Measurements from ENCODE around the gene CCL20. TPM values are rescaled to one million over a fixed set of nuclear protein-coding genes. Genes with fewer than 3 reads are reported as not detected.

The CCL20 gene
- total RNA-seq, 1 donor from 2014 or later: not detected

GRCh38 chr2:227815066-227815465 lies 1.4 kb downstream of the CCL20 start:
- Mint-ChIP-seq H3K4me3 (no peak overlapping the region), H3K27ac (no peak overlapping the region), H3K36me3 (ENCODE audit: low read depth) (no peaks in the 10 kb centered on the region), H3K9me3 (no peaks in the 10 kb centered on the region), H3K27me3 (peaks cover 19% of the 10 kb centered on the region), H3K4me1 (no peaks in the 10 kb centered on the region)
- ATAC-seq (ENCODE audit: low read depth) (no peak), DNase-seq (no peak)
- intact Hi-C loops (cut with micrococcal nuclease): no loop called here
- TF ChIP-seq, protein P1, sequence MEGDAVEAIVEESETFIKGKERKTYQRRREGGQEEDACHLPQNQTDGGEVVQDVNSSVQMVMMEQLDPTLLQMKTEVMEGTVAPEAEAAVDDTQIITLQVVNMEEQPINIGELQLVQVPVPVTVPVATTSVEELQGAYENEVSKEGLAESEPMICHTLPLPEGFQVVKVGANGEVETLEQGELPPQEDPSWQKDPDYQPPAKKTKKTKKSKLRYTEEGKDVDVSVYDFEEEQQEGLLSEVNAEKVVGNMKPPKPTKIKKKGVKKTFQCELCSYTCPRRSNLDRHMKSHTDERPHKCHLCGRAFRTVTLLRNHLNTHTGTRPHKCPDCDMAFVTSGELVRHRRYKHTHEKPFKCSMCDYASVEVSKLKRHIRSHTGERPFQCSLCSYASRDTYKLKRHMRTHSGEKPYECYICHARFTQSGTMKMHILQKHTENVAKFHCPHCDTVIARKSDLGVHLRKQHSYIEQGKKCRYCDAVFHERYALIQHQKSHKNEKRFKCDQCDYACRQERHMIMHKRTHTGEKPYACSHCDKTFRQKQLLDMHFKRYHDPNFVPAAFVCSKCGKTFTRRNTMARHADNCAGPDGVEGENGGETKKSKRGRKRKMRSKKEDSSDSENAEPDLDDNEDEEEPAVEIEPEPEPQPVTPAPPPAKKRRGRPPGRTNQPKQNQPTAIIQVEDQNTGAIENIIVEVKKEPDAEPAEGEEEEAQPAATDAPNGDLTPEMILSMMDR (IDR thresholded peaks at IDR 0.05): no peak
- POLR2A ChIA-PET: no interaction called here
- CTCF ChIA-PET: no interaction called here

DNA sequence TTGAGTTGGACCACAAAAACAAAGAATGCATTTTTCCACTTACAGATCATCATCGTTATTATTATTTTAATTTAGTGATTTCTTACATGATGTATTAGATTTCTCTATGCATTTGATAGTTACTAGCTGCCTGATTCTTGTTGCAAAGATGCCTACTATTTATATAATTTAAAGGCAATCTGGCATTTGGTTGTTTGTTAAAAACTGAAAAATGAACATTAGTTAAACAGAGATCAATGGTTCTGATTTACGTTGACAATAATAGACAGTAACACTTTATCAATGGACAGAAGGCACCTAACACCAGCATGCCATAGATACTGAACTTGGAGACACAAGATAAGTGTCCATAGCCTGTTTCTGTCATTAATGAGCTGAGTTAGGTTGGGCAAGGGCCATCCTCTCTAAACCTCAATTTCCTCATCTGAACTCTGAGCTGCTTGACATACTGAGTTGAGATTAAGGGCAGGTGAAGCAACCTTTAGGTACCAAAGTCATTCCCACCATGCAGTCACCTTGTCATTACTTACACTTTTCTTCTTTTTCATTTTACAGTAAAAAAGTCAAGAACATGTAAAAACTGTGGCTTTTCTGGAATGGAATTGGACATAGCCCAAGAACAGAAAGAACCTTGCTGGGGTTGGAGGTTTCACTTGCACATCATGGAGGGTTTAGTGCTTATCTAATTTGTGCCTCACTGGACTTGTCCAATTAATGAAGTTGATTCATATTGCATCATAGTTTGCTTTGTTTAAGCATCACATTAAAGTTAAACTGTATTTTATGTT lies 3.1 kb downstream of the CCL20 start:
- Mint-ChIP-seq H3K9me3 (no peaks in the 10 kb centered on the region), H3K27me3 (peaks cover 28% of the 10 kb centered on the region), H3K4me1 (no peaks in the 10 kb centered on the region), H3K4me3 (no peak overlapping the region), H3K36me3 (ENCODE audit: low read depth) (no peaks in the 10 kb centered on the region), H3K27ac (no peak overlapping the region)
- no peak for DNase-seq
- TF ChIP-seq, protein P1 (IDR thresholded peaks at IDR 0.05): no peak
- intact Hi-C loops (cut with micrococcal nuclease): no loop called here
- CTCF ChIA-PET: no interaction called here
- ATAC-seq (ENCODE audit: low read depth): no peak
- POLR2A ChIA-PET: no interaction called here

DNA sequence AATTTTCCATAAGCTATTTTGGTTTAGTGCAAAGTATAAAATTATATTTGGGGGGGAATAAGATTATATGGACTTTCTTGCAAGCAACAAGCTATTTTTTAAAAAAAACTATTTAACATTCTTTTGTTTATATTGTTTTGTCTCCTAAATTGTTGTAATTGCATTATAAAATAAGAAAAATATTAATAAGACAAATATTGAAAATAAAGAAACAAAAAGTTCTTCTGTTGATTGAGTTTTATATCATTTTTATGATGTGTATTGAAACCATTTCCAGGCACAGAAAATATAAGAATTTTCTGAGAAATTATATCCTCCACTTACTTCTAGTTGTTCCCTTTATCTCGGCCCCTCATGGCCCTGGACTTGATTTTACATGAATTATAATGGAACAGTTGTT lies 3.7 kb downstream of the CCL20 start:
- Mint-ChIP-seq H3K27me3 (peaks cover 28% of the 10 kb centered on the region), H3K4me3 (no peak overlapping the region), H3K36me3 (ENCODE audit: low read depth) (no peaks in the 10 kb centered on the region), H3K9me3 (no peaks in the 10 kb centered on the region), H3K4me1 (no peaks in the 10 kb centered on the region), H3K27ac (no peak overlapping the region)
- ATAC-seq (ENCODE audit: low read depth) (no peak), DNase-seq (no peak)
- ChIA-PET POLR2A (no interaction called here), CTCF (no interaction called here)
- TF ChIP-seq, protein P1 (IDR thresholded peaks at IDR 0.05): no peak
- intact Hi-C loops (cut with micrococcal nuclease): no loop called here

DNA sequence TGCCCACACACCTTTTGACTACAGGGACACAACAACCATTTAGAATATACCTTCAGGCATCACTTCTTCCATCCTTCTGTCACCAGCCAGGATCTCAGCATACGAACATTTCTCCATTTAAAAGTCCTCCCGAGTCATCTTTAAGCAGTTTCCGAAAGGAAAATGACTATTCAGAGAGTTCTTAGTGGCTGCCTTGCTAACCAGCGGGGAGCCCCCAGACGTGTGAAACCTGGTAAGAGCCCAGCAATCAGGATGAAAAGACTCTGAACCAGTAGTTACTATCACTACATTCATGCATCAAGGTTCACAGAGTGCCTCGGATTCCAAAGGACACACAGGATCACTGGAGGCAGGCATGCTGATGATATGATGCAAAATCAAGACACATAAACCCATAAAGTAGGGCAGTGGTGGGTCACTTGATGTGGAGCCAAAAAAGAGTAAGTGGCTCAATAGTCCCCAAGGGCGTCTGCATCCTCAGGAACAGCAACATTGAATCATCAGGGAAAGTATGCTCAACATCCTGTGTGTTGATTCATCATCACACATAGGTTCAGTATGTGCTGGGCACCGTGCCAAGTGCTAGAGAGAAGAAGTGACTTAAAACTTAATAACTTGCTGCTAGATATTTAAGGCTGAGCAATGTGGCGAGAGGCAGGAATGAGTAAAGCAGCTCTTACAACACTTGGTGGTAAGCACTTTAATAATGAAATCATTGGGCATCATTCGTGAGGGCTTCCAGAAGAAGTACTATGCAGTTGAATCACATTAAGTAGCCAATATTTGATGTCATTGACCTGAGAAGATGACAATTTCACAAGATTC lies 4.4 kb downstream of the CCL20 start:
- ChIA-PET POLR2A (no interaction called here), CTCF (no interaction called here)
- TF ChIP-seq, protein P1 (IDR thresholded peaks at IDR 0.05): no peak
- Mint-ChIP-seq H3K4me1 (no peaks in the 10 kb centered on the region), H3K27me3 (peaks cover 28% of the 10 kb centered on the region), H3K27ac (no peak overlapping the region), H3K36me3 (ENCODE audit: low read depth) (no peaks in the 10 kb centered on the region), H3K9me3 (no peaks in the 10 kb centered on the region), H3K4me3 (no peak overlapping the region)
- DNase-seq (no peak), ATAC-seq (ENCODE audit: low read depth) (no peak)
- intact Hi-C loops (cut with micrococcal nuclease): no loop called here

DNA sequence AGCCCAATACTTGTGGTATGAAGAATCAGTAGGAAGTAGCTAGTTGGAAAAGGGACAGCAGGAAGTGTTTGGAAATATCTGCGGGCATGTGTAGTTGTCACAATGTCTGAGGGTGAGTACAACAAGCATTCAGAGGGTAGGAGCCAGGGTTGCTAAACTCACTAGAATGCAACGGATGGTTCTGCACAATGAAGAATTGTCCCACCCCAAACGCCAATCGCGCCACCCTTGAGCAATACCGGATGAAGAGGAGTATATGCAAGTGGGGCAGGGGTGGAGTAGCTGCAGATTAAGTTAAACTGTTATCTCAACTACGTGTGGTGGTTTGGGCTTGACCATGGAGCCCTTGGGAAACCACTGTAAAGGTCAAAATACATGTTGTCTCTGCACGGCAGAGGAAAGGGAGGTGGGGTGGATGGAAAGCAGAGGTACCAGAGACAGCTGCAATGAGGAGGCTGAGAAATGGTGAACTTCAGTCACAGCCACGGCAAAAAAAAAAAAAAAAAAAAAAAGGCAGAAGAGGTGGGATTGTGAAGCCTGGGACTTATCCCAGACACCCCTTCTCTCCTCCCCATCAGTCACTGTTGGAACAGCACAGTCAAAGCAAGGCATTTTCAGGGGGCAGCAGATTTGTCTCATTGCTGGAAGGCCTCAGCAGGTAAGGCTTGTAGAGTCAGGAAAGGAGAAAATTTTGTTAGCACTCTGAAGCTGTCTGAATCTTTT lies 5.2 kb downstream of the CCL20 start:
- Mint-ChIP-seq H3K4me1 (no peaks in the 10 kb centered on the region), H3K36me3 (ENCODE audit: low read depth) (no peaks in the 10 kb centered on the region), H3K27ac (no peak overlapping the region), H3K9me3 (no peaks in the 10 kb centered on the region), H3K27me3 (peaks cover 27% of the 10 kb centered on the region), H3K4me3 (no peak overlapping the region)
- CTCF ChIA-PET: no interaction called here
- intact Hi-C loops (cut with micrococcal nuclease): no loop called here
- DNase-seq (no peak), ATAC-seq (ENCODE audit: low read depth) (no peak)
- POLR2A ChIA-PET: no interaction called here
- TF ChIP-seq, protein P1 (IDR thresholded peaks at IDR 0.05): no peak

All from activated B cell treated with CpG ODN at 0.5 μM for 24 hours (primary cell).